GM13977 (cell line): ENCODE results near the gene NEK11.

Source experiments
- DNase-seq: peaks from one replicate; pipeline ENCODE4 v3.0.0; 2012; ENCODE audit warnings: low spot score
- in situ Hi-C: fragments of 300-500 bp; cut with MboI; formaldehyde crosslinking; loops from one replicate; pipeline ENCODE4 v1.12.0; 2022; ENCODE audit warnings: low sequenced_read_pairs, low pct_unique_long_range_greater_than_20kb, mixed read lengths, inconsistent platforms; ENCODE audit not compliant: unreplicated experiment
- TF ChIP-seq, protein P1 (sequence below): IDR thresholded peaks from 2 replicates; pipeline ENCODE4 v1.5.1; 2012; ENCODE audit warnings: mild to moderate bottlenecking, control low read depth; ENCODE audit not compliant: insufficient read depth; ENCODE audit errors: extremely low read depth, missing control alignments

NEK11 gene

DNA sequence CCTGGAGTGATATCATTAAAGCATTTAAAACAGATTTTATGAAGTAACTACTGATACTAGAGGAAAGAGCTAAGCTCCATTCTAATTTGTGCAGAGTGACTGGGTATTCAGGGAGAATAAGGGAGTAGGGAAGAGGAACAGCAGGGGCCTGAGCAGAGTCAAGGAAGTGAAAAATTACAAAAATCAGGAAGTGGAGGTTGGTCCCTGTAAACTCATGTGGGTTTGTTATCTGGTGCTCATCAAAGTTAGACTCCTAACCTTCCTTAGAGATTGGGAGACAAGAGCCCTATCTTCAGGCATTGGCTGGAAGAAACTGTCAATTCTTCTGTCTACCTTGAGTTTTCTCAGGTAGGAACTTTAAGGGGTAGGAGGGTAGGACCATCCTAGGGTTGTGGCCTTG is 82.5 kb downstream of the NEK11 start:
- TF ChIP-seq, protein P1, sequence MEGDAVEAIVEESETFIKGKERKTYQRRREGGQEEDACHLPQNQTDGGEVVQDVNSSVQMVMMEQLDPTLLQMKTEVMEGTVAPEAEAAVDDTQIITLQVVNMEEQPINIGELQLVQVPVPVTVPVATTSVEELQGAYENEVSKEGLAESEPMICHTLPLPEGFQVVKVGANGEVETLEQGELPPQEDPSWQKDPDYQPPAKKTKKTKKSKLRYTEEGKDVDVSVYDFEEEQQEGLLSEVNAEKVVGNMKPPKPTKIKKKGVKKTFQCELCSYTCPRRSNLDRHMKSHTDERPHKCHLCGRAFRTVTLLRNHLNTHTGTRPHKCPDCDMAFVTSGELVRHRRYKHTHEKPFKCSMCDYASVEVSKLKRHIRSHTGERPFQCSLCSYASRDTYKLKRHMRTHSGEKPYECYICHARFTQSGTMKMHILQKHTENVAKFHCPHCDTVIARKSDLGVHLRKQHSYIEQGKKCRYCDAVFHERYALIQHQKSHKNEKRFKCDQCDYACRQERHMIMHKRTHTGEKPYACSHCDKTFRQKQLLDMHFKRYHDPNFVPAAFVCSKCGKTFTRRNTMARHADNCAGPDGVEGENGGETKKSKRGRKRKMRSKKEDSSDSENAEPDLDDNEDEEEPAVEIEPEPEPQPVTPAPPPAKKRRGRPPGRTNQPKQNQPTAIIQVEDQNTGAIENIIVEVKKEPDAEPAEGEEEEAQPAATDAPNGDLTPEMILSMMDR: no peak
- no peak for DNase-seq
- in situ Hi-C loops: no loop called here

GRCh38 chr3:131110087-131110486 is 83.4 kb downstream of the NEK11 start:
- in situ Hi-C loops: no loop called here

DNA sequence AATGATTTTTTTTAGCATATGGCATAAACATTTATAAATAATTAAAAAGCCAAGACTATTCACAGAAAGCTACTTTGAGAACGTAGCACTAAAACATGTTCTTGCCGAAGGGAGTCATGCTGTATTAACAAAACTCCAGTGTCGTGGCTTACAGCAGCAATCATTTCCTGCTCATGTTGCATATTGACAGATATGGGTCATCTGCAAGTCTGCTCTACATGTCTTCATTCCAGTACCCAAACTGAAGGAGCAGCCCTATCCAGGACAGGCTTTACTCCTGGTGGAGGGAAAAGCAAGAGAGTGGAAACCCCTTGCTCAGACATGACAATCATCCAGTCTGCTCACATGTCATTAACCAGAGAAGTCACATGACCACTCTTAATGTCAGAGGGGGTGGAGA is 87.6 kb downstream of the NEK11 start:
- DNase-seq: no peak
- TF ChIP-seq, protein P1: no peak
- in situ Hi-C loops: no loop called here

More at GRCh38 chr3:131110087-131110486, 83.4 kb downstream of the NEK11 start:
- TF ChIP-seq, protein P1: no peak
- no peak for DNase-seq

DNA sequence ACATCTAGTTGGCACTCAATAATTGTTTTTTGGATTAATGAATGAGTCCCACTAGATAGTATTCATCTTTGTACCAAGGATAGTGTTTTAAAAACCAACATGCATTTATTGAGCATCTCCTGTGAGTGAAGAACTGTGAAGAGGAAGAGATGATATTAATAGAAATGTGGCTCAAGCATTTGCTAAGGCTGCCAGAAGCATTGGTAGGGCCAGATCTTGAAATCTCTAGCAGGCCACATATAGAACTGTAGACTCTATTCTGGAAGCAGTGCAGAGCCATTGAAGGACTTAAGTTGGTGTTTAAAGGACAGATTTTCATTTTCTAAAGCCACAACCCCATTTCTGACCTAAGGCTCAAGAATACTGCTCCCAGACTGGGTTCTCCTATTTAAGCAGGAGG is 99.0 kb downstream of the NEK11 start:
- in situ Hi-C loops: no loop called here
- DNase-seq: no peak
- TF ChIP-seq, protein P1: no peak

- TF ChIP-seq, protein P1: no peak
- DNase-seq: no peak
- in situ Hi-C loops: no loop called here
Observed at GRCh38 chr3:131140891-131141290, 114.2 kb downstream of the NEK11 start.

GRCh38 chr3:131141770-131142169 is 115.1 kb downstream of the NEK11 start:
- no peak for DNase-seq
- TF ChIP-seq, protein P1: no peak
- in situ Hi-C loops: no loop called here

GRCh38 chr3:131142580-131142979 is 115.9 kb downstream of the NEK11 start:
- in situ Hi-C loops: no loop called here
- no peak for DNase-seq
- TF ChIP-seq, protein P1: no peak
